NCI-H774 (cell line): Measurements from ENCODE around the gene TNFRSF18.

Experiments
- DNase-seq: peaks from one replicate; lab custom pipeline; 2025; lab: John Stamatoyannopoulos, UW

Gene TNFRSF18

DNA sequence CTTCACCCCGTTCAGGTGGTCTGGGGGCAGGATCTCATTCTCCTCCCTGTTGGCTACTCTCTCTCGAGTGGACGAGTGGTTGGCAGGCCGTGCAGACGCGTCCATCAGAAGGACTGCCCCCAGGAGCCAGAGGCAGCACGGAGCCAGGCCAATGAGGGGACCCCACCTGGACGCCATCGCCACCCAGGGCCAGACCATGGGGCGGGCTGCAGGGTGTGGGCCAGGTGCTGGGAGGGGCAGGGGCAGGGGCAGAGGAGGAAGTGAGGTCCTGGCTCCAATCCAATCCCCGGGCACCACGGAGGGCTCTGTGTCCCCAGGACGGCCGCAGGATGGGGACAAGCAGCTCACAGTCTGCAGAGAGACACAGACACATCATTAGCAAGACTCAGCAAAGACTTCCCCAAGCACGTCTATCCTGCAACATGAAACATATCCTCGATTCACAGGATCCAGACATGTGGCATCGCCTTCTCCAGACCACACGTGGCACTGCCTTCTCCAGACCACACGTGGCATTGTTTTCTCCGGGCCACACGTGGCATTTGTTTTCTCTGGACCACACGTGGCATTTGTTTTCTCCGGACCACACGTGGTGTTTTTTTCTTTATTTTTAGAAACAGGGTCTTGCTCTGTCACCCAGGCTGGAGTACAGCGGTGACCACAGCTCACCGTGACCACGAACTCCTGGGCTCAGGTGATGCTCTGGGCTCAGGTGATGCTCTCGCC is 22.4 kb upstream of the TNFRSF18 start:
- no peak for DNase-seq

DNA sequence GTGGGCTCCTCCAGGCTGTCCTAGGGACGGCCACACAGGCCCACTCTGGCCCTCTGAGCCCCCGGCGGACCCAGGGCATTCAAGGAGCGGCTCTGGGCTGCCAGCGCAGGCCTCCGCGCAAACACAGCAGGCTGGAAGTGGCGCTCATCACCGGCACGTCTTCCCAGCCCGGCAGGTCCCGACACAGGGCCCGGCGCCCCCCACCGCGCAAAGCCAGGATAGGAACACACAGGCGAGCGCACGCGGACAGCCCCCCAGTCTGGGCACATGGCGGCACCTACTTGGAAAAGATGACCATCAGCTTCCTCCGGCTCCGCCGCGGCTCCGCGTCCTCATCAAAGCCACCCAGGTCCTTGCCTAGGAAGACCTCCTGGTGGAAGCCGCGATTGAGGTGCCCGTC is 21.8 kb upstream of the TNFRSF18 start:
- no peak for DNase-seq

DNA sequence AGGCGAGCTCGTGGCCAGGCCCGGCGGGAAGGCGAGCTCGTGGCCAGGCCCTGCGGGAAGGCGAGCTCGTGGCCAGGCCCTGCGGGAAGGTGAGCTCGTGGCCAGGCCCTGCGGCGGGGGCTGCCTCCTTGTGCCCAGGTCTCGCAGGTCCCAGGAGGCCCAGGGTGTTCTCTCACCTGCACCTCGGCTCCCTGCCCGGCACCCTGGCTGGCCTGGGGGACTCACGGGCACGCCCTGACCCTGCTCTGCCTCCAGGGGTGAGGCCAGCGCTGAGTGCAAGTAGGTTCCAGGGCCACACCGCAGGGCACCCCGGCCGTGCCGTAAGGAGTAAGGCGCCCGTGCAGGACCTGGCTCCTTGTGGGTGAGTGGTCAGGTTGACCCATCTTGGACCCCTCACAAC is 21.0 kb upstream of the TNFRSF18 start:
- DNase-seq: no peak

DNA sequence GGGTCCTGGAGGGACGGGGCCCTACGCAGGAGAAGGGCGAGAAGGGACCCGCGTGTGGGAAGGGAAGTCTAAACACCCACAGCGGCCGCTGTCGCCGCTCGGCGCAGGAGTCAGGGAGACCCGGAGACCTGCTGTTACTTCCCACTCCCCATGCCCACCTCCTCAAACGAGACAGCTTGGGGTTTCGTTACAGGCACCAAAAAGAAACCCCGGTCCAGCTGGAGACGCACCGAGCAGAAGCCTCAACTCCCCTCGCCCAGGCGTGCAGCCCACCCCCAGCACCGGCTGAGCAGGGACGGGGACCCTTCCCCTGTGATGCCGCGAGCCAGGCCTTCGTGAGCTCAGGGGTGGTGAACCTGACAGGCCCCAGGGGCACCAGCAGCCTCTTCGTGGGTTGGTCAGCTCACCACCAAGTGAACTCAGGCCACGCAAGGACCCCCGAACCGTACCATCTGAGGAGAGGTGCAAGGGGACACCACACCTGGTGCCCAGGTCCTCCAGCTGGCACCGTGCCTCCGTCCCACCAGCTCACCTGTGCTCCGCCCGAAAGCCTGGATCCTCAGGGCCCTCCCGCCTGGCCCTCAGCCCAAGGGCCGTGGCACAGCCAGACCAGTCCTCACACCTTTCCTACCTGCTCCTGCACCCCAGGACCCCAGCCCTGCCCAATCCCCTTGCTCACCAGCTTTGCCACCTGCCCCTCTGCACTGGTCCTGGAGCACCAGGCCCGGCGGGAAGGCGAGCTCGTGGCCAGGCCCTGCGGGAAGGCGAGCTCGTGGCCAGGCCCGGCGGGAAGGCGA is 20.4 kb upstream of the TNFRSF18 start:
- no peak for DNase-seq

DNA sequence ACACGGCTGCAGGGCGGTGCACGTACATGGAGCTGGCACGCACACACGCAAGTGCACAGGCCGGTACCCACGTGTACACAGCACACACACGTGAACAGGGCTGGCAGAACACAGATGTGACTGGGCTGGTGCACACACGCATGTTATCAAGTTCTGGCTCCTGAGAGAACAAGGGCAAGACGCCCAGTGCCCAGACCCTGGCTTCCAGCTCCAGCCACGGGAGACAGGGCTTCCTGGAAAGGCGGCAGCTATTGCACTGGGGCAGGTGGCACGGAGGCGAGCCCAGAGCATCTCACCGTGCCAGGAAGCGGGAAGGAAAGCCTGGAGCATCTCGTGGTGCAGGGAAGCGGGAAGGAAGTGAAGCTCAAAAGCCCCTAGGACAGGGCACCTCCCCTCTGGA is 19.5 kb upstream of the TNFRSF18 start:
- no peak for DNase-seq

DNA sequence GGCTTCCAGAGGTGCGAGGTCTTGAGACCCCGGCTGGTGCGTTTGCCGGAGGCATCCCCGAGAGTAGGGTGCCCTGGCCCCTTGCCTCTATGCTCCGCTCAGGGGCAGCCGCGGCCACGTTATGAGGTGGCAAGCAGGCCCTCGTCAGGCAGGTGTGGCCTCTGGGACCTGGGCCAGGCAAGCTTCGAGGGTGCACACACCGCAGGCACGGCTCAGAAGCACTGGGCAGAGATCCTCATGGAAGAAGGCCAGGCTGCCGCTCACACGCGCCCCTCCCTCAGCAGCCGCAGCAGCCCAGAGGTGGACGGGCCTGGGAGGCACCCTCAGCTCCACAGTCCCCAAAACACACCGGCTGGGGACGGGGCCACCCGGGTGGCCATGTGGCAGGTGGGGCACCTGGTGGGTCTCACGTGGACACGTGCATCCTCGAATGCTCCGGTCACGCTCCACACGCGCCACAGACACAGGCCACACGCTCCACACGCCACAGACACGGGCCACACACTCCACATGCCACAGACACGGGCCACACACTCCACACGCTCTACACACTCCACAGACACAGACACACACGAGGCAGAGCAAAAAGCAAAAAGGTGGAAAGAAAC is 18.9 kb upstream of the TNFRSF18 start:
- DNase-seq: no peak

DNA sequence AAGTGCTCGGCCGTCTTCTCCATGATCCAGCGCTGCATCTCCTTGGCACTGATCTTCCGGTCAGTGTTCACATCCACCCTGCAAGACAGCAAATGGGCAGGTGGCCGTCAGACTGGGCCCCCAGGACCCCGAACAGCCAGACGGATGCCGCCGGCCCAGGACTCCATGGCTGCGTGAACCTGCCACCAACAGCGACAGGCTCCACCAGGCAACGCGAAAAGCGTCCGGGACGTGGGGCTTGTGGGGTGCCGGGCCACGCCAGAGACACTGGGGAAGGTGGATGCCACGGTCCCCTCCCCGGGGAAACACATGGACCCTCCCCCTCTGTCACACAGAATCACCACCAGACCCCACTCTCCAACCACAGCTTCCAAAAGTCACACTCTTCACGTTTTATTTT is 17.5 kb upstream of the TNFRSF18 start:
- DNase-seq: no peak

DNA sequence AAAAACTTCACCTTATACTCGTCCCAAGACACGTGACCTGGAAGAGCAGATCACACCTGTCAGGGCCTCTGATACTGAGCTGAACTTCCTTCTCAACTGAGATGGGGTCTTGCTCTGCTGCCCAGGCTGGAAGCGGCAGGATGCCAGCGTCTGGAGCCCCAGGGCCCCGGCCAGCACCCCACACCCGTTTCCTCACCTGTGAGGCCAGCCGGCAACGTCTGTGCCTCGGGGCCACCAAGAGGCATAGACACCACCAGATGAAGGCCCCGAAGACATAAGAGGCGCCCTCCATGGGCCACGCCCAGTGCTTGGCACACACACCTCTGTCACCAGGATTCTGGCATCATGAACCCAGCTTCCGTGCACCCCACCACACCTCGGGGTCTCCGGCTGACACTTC is 16.9 kb upstream of the TNFRSF18 start:
- DNase-seq: no peak

DNA sequence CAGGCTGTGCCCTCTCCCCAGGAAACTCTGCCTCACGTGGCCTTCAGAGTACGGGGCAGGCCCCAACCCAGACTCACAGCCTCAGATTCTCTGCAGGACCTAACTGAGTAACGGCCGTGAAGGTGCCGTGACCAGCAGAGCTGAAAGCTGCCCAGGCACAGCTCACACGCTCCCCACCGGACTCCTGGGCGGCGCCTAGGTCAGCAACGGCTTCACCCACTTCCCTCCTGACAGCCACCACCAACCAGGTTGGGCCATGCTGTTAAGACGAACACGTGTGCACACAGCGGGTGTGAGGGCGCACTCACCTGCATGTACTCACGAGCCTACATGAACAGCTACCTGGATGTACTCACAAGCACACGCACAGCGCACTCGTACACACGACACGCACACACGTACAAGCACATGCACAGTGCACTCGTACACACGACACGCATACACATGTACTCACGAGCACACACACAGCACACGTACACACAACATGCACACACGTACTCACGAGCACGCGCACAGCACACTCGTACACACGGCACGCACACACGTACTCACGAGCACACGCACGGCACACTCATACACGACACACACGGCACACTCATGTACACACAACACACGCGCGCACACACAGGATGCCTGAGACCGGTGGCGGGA is 16.3 kb upstream of the TNFRSF18 start:
- DNase-seq: no peak

DNA sequence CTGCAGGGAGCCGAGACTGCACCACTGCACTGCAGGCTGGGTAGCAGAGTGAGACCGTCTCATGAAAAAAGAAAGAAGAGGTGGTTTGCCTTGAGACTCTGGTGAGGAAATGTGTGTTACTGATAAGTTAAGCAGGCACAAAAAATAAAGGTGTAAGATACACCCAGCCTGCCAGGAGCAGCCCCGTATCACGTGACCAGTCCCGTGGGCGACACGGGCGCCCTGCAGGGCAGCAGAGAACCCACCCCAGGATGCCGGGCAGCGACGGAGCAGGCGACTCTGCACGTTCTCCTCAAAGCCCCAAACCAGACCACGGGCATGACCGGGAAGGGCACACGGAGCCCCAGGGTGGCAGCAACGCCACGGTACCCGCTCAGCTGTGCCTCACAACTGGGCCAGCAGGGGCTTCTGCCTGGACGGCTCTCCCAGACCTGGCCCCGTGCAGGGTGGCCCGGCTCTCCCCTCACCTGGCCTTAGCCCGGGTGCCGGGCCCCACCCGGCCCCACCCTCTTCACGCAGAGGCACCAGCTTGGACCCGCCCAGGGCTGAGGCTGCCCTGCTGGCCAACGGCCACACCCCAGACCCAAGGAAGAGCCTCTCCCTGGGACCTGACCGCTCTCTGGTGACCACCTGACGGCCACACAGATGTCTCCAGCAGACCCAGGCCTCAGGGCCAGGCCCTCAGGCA is 15.6 kb upstream of the TNFRSF18 start:
- DNase-seq: no peak

DNA sequence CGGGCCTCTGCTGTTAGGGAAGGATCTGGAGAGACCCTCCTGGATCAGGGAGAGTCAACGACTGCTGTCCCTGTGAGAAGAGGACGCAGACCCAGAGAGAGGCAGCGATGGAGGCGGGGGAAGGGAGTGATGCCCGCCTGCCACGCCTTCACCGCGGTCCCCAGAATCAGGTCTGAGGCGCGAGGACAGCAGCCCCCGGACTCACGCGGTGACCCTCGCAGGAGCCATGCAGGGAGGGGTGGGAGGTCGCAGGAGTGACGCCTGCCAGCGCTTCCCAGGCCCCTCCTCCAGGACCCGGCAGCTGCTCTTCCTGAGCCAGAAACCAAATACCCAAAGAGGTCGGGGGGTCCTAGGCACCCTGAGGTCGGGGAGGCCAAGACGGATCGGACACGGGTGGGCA is 13.8 kb upstream of the TNFRSF18 start:
- no peak for DNase-seq

DNA sequence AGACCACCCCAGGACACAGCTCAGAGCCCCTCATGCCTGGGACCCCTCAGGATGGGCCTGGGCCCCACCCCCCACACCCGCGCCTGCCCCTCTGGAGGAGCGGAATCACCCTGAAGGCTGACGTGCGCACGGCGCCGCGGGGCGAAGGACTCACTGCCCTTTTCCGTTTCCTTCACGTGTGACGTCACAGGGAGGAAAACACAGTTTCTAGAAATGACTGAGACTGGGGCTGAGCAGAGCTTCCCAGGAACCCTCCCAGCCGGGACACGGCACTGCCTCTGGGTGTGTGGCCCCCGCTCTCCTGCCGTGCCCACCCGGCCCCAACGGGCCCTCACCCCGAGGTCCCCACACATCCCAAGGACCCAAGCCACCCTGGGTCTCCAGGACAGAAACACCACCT is 12.9 kb upstream of the TNFRSF18 start:
- DNase-seq: no peak

DNA sequence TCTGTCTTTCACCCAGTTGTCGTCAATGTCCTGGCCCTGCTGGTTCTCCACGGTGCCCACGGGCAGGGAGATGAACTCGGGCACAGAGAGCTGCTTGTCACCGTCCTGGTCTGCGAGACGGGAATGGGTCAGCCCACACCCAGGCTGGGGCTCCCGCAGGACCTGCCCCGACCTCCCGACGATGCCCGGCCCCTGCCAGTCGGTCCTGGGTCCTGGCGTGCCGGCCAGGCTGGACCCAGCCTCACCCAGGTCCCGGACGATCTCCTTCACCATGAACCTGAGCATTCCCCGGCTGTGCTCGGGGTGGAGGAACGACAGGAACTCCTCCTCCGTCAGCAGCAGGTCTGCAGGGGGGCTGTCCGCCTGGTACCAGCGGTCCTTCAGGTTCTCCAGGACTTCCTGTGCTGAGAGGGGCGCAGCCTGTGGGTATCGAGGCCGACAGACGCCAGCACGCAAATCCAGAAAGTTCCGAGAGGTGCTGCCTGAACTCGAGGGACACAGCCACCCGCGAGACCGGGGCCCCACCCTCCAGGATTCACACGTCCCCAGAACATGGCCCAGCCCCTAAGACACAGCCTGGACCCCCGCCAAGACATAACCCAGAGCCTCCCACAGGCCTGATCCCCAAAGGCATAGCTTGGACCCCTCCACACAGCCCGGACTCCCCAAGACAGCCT is 12.3 kb upstream of the TNFRSF18 start:
- no peak for DNase-seq

DNA sequence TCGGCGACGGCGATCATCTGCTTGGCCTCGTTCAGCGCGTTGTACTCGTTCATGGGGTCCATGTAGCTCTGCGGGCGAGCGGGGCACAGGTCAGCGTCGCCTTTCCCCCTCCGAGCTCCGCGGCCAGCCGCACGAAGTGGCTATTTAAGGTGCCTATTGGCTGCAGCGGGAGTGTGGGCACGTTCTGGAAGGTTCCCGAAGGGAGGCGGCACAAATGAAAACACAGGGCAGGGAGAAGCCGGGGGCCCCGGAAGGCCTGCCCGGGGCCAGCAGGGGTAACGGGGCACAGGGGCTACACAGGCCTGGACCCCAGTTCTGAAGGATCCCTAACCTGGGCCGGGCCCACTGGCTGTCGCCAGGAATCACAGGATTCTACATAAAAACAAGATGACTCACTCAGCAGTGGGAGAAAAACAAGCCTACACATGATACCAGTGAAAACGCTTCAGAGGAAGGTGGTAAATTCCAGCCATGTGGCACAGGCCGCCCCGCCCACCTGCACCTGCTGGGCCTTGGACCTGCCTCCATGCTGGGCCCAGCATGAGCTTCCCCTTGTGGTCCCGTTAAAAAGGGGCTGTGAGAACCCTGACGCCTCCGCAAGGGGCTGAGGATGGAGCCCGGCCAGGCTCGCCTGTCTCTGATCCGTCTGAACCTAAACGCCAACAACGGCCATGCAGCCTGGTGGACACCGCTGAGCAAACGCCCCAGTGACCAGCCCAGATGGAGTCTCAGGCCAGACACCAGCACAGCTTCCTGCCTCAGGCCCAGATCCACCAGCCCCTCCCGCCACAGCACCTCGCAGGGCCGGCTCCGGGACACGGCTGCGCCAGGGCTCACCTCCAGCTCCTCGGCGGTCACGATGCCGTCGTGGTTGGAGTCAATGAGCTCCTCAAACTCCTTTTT is 11.5 kb upstream of the TNFRSF18 start:
- no peak for DNase-seq

DNA sequence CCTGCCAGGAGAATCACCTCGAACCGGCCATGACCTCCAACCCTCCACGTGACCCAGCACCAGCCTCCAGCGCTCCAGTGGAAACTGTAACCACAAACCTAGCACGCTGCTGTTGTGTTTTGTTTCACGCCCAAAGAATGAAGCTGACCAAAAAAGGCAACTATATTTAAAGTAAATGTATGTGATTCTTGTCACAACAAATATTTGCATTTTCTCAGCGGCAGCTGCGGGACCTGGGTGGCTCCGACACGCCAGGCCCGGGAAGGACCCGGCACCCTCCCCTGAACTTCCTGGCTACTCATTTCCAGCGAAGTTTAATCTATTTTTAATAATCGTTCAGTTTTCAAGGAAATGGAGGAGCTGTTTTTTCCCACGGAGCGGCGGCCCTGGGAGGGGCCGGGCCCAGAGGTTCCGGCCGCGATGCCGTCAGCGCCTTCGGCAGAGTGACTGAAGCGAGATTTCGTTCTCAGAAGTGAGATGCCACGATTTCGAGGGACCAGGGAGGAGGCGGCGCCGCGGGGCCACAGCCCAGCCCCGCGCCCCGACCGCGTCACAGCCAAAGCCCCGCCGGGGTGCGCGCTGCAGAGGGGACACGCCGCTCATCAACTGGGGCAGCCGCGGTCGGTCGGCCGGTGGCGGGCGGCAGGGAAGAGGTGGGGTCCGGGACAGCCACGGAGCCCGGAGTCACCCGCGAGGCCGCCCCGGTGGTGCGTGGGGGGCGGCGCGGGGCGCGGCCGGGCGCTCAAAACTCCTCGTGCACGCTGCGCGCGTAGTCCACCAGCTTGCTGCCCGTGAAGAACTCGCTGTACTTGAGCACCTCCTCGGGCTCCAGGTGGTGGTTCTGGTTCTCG is 10.6 kb upstream of the TNFRSF18 start:
- no peak for DNase-seq

DNA sequence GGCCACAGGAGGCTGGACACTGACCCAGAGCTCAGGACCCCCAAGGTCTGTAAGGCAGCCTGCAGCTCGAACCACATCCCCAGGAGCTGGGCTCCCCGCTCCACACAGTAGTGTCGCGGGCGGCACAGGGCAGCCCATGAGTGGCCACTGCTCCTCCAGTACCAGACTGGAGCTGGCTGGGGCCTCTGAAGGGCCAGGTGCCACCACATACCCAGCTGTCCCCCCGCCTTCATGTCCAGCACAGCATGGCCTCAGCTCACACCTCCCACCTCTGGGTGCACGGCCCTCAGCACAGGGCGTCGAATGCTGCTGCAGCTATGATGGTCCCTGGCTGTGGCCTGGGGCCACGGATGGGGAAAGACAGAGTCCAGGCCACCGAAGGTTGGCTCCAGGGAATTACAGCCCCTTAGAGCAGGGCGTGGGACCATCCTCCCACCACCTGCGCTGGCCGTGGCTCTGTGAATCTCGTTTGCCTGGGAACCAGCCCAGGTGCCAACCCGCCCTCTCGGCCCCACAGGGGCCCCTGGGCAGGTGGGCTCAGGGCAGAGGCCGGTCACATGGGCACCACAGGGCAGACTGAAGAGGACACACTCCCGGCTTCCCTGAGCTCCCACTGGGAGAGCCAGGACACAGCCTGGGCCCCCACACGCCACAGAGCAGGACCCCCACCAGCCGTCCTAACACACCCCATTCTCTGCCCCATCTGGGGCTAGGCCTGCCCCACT is 9.7 kb upstream of the TNFRSF18 start:
- no peak for DNase-seq

DNA sequence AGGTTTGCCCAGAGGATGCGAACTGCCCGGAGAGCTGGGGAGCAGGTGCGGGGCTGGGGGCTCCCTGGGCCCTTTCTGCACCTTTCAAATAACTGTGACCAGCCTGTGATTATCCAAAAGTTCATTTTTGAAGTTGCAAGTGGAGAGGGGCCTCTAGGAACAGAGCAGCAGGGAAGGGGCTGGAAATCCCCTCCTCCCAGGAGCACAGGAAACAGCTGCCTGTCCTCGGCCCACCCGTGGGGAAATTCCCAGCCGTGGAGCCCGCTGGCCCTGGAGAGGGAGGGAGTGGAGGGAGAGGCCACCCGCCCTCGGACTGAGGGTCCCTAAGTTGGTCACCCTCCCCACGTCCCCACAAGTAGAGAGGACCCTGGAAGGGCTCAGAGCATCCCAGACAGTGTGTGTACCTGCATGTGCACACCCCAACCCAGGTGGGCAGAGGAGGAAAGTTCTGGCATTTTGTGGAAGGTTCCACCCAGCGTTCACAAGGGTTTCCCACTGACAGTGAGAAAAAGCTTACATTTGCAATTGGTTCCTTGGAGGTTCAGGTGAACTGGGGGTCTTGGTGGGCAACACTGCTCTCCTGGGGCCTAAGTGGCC is 8.8 kb upstream of the TNFRSF18 start:
- DNase-seq: no peak
